ENCODE results near the gene RFX4.

The RFX4 gene

DNA sequence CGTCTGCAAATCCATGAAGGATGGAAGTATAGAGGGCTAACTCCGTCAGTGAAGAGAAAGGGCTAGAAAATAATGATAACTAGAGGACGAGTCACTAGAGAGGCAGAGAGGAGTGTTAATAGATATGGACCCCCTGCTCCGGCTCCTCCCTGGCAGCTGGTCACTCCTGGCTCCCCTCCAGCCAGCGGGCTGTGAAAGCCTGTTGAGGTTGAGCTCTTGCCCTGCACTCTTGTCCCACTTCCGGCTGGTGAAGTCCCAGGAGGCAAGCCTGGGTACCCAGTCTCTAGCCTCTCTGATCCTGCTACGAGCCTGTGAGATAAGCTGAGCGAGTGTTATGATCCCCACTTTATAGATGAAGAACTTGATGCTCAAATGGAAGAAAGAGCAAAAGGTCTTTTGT is 90.3 kb downstream of the RFX4 start:
- Histone ChIP-seq H2AFZ (ENCODE audit: low read length) (no peak overlapping the region), H3K4me1 (ENCODE audit: low read length) (no peaks in the 10 kb centered on the region), H3K27me3 (replicated peaks; ENCODE audit: insufficient read depth, low read length) (no peaks in the 10 kb centered on the region), H3K79me2 (ENCODE audit: low read length) (no peaks in the 10 kb centered on the region), H3K9ac (ENCODE audit: low read length) (no peak overlapping the region), H3K4me2 (ENCODE audit: low read depth, low read length) (no peak overlapping the region), H3K36me3 (replicated peaks; ENCODE audit: insufficient read depth, low read length) (no peaks in the 10 kb centered on the region), H3K27ac (ENCODE audit: low read length) (no peak overlapping the region), H3K9me3 (replicated peaks; ENCODE audit: insufficient read depth, low read length) (no peaks in the 10 kb centered on the region), H3K4me3 (ENCODE audit: low read length) (no peak overlapping the region), H3F3A (ENCODE audit: insufficient read depth, low read length) (no peaks in the 10 kb centered on the region), H4K20me1 (ENCODE audit: insufficient read depth, low read length) (no peaks in the 10 kb centered on the region), H3K9me2 (replicated peaks; ENCODE audit: insufficient read depth, low read length) (no peaks in the 10 kb centered on the region)
- DNase-seq = no peak
- TF ChIP-seq CTCF (IDR thresholded peaks at IDR 0.05; ENCODE audit: low read length) = no peak
- TF ChIP-seq EZH2phosphoT487 (IDR thresholded peaks at IDR 0.05; ENCODE audit: low read length) = no peak
- no peak for TF ChIP-seq EZH2 (optimal IDR thresholded peaks at IDR 0.05; ENCODE audit: low read depth, low read length)

DNA sequence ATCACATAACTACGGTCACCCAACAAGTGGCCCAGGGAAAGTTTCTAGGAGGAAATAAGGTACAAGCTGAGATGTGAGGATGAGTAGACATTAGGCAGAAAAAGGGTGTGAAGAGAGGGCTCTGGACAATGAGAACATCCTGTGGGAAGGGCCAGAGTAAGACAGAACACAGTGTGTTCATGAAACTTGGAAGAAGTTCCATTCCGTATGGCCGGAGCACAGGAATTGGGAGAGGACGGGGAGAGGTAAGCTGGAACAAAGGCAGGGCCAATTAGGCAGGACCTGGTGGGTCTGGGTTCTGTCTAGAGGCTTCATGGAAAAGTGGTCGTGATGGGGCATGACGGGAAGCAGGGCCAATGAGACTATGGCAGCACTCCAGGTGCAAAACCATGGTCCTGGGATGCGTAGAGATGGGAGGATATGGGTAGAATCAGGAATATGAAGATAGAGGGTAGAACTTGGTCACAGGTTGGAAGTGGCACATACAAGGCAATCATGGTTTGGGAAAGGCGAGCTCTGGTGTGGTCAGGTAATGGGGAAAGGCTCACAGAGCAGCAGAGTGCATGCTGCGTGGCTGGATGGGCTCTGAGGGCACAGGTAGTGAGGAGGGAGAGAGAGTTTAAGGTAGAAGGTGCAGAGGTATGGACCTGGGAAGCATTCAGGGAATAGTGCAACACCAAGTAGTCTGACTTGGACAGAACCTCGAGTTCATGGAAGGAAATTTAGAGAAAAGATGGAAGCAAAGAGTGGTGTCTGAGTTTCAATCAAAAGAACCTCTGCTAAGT is 93.0 kb downstream of the RFX4 start:
- H4K20me1 ChIP-seq (ENCODE audit: insufficient read depth, low read length) = no peaks in the 10 kb centered on the region
- H2AFZ ChIP-seq (ENCODE audit: low read length) = no peak overlapping the region
- H3K27ac ChIP-seq (ENCODE audit: low read length) = no peak overlapping the region
- no peak overlapping the region for H3K4me2 ChIP-seq (ENCODE audit: low read depth, low read length)
- no peaks in the 10 kb centered on the region for H3K9me3 ChIP-seq (replicated peaks; ENCODE audit: insufficient read depth, low read length)
- no peaks in the 10 kb centered on the region for H3K27me3 ChIP-seq (replicated peaks; ENCODE audit: insufficient read depth, low read length)
- H3K36me3 ChIP-seq (replicated peaks; ENCODE audit: insufficient read depth, low read length) = no peaks in the 10 kb centered on the region
- no peaks in the 10 kb centered on the region for H3K79me2 ChIP-seq (ENCODE audit: low read length)
- no peak overlapping the region for H3K4me3 ChIP-seq (ENCODE audit: low read length)
- no peak overlapping the region for H3K9ac ChIP-seq (ENCODE audit: low read length)
- no peaks in the 10 kb centered on the region for H3F3A ChIP-seq (ENCODE audit: insufficient read depth, low read length)
- no peak for DNase-seq
- no peaks in the 10 kb centered on the region for H3K9me2 ChIP-seq (replicated peaks; ENCODE audit: insufficient read depth, low read length)
- TF ChIP-seq EZH2 (optimal IDR thresholded peaks at IDR 0.05; ENCODE audit: low read depth, low read length) (no peak), CTCF (IDR thresholded peaks at IDR 0.05; ENCODE audit: low read length) (no peak), EZH2phosphoT487 (IDR thresholded peaks at IDR 0.05; ENCODE audit: low read length) (no peak)
- no peaks in the 10 kb centered on the region for H3K4me1 ChIP-seq (ENCODE audit: low read length)

DNA sequence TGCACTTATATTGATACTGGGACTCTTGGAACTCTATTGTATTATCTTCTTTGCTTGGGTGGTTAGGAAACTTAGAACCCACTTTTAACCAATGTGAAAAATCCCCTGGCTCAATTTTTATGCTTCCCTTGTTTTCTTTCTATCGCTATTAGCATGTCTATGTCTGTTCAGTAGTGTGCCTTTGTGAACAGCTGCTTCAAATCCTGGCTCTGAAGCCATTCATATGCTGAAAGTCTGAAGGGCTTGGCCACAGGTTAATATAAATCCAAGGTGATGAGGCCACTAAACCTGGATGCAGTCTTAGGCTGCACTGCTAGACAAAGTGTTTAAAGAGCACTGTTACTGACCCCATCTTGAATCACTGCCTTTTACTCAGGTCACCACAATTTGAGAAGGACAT is 96.8 kb downstream of the RFX4 start:
- Histone ChIP-seq H3K79me2 (ENCODE audit: low read length) (no peaks in the 10 kb centered on the region), H3K27me3 (replicated peaks; ENCODE audit: insufficient read depth, low read length) (no peaks in the 10 kb centered on the region), H3K36me3 (replicated peaks; ENCODE audit: insufficient read depth, low read length) (no peaks in the 10 kb centered on the region), H3K4me1 (ENCODE audit: low read length) (no peaks in the 10 kb centered on the region), H2AFZ (ENCODE audit: low read length) (no peak overlapping the region), H3K4me3 (ENCODE audit: low read length) (no peak overlapping the region), H3K9me2 (replicated peaks; ENCODE audit: insufficient read depth, low read length) (no peaks in the 10 kb centered on the region), H3K27ac (ENCODE audit: low read length) (no peak overlapping the region), H4K20me1 (ENCODE audit: insufficient read depth, low read length) (no peaks in the 10 kb centered on the region), H3K9ac (ENCODE audit: low read length) (no peak overlapping the region), H3K9me3 (replicated peaks; ENCODE audit: insufficient read depth, low read length) (no peaks in the 10 kb centered on the region), H3F3A (ENCODE audit: insufficient read depth, low read length) (no peaks in the 10 kb centered on the region), H3K4me2 (ENCODE audit: low read depth, low read length) (no peak overlapping the region)
- TF ChIP-seq EZH2phosphoT487 (IDR thresholded peaks at IDR 0.05; ENCODE audit: low read length) (no peak), CTCF (IDR thresholded peaks at IDR 0.05; ENCODE audit: low read length) (no peak), EZH2 (optimal IDR thresholded peaks at IDR 0.05; ENCODE audit: low read depth, low read length) (no peak)
- DNase-seq = no peak

All from MM.1S (cell line).